T-cell (primary cell): ENCODE measurements around the gene ITGA7. TPM values are rescaled to one million over a fixed set of nuclear protein-coding genes. Genes with fewer than 3 reads are reported as not detected.

Experiments used
- ATAC-seq, 4 experiments: fragments of 200-7000 bp in 3 of 4; fragments of 150-1000 bp in 1 of 4; cut with Tn5 transposase; replicated peaks in 1 of 4; 1 replicate in 3 of 4; 2 replicates in 1 of 4; pipeline ENCODE4 v1.10.0; 2021; ENCODE audit warnings: moderate library complexity in 3 of 4, mild to moderate bottlenecking in 2 of 4, moderate number of reproducible peaks in 1 of 4
- CTCF ChIA-PET, 2 donors: fragments of 300-600 bp; sonication (Branson Sonifier 250); formaldehyde crosslinking; loops; one replicate each; lab custom pipeline; 2022; ENCODE audit warnings: antibody characterized with exemption in 2 of 2; lab: Charles Lee
- POLR2A ChIA-PET, 2 donors: fragments of 300-600 bp; sonication (Branson Sonifier 250); formaldehyde crosslinking; loops; one replicate each; lab custom pipeline; 2022; ENCODE audit warnings: antibody characterized with exemption in 2 of 2; lab: Charles Lee
- DNase-seq, 35 experiments: peaks; one replicate each; pipeline versions ENCODE4 v3.0.0 to v3.0.0-alpha.2; 2013 to 2023
- H3K27ac ChIP-seq: one replicate; pipeline ENCODE4 v1.5.1; 2013; ENCODE audit warnings: low read length
- H3K27me3 ChIP-seq, 2 experiments: replicated peaks in 1 of 2; 1 replicate in 1 of 2; 2 replicates in 1 of 2; pipeline versions ENCODE4 v1.6.1 to v1.7.0; 2013; ENCODE audit warnings: low read length in 1 of 2, mixed read lengths in 1 of 2; ENCODE audit not compliant: control insufficient read depth in 2 of 2, insufficient read depth in 2 of 2; ENCODE audit errors: extremely low read depth in 1 of 2
- H3K36me3 ChIP-seq, 2 donors: 1 replicate in 1 of 2; 2 replicates in 1 of 2; pipeline versions ENCODE4 v1.6.1 to v1.7.0; 2013; ENCODE audit warnings: low read length in 1 of 2; ENCODE audit not compliant: control insufficient read depth in 2 of 2, insufficient read depth in 1 of 2; ENCODE audit errors: extremely low read depth in 1 of 2
- H3K4me1 ChIP-seq, 2 experiments: 1 replicate in 1 of 2; 2 replicates in 1 of 2; pipeline versions ENCODE4 v1.6.1 to v1.7.0; 2013; ENCODE audit warnings: low read length in 2 of 2, mixed read lengths in 1 of 2; ENCODE audit not compliant: insufficient read depth in 2 of 2, control insufficient read depth in 1 of 2; ENCODE audit errors: extremely low read depth in 1 of 2
- H3K4me3 ChIP-seq, 2 donors: 1 replicate in 1 of 2; 2 replicates in 1 of 2; pipeline versions ENCODE4 v1.5.1 to v1.7.0; 2013; ENCODE audit warnings: mild to moderate bottlenecking in 2 of 2, low read length in 1 of 2, moderate library complexity in 1 of 2; ENCODE audit not compliant: control insufficient read depth in 1 of 2; ENCODE audit errors: extremely low read depth in 1 of 2
- H3K9me3 ChIP-seq: 2 replicates; pipeline ENCODE4 v1.7.0; 2013
- H3K27ac Mint-ChIP-seq, 2 donors: one replicate each; pipeline ENCODE4 v1.8.0; 2020 to 2021; ENCODE audit warnings: mild to moderate bottlenecking in 2 of 2, mixed read lengths in 2 of 2
- H3K27me3 Mint-ChIP-seq, 2 donors: one replicate each; pipeline ENCODE4 v1.8.0; 2021 to 2022; ENCODE audit warnings: mixed read lengths in 2 of 2
- H3K36me3 Mint-ChIP-seq: one replicate; pipeline ENCODE4 v1.8.0; 2021; ENCODE audit warnings: mixed read lengths
- H3K4me1 Mint-ChIP-seq, 3 donors: one replicate each; pipeline ENCODE4 v1.8.0; 2020 to 2022; ENCODE audit warnings: mixed read lengths in 3 of 3, mild to moderate bottlenecking in 1 of 3
- H3K4me3 Mint-ChIP-seq, 3 donors: one replicate each; pipeline ENCODE4 v1.8.0; 2020 to 2022; ENCODE audit warnings: mild to moderate bottlenecking in 3 of 3, mixed read lengths in 3 of 3, moderate library complexity in 3 of 3
- H3K9me3 Mint-ChIP-seq, 3 donors: one replicate each; pipeline ENCODE4 v1.8.0; 2020 to 2022; ENCODE audit warnings: mixed read lengths in 3 of 3
- WGBS: methylation state at CpG from one replicate; pipeline ENCODE4 v1.1.5; 2013; ENCODE audit warnings: missing lambda C conversion rate; ENCODE audit not compliant: insufficient coverage; 5-methylcytosine and 5-hydroxymethylcytosine counted together
- total RNA-seq, 35 experiments: library from RNA in 6 of 35; stranded (reverse) in 6 of 35; fragments of 120-200 nt in 1 of 35; gene quantifications; one replicate each; pipeline versions ENCODE4 v1.2.1 to v1.2.4 and lab custom pipeline; 2013 to 2026

The ITGA7 gene
- total RNA-seq, 5 donors from 2014 or later (not counting 1 experiment from before 2014, with no cell fraction given) = 2.6 to 4.6 (median 3.1) TPM

- Histone ChIP-seq H3K27me3 (peaks cover 0 to 3% of the 10 kb centered on the region in 2 experiments), H3K4me3 (no peak overlapping the region), H3K27ac (no peak overlapping the region), H3K9me3 (no peaks in the 10 kb centered on the region), H3K36me3 (no peaks in the 10 kb centered on the region), H3K4me1 (peaks cover 0 to 14% of the 10 kb centered on the region in 2 experiments)
- ChIA-PET POLR2A (no interaction called here), CTCF (no interaction called here)
- peaks cover 0 to 10% of the 10 kb centered on the region in 2 donors for H3K27me3 Mint-ChIP-seq
- DNase-seq (peak in 22 of 35 experiments; percentile 4 to 45 (median 16)), ATAC-seq (peak; percentile 63 to 90 (median 86))
- H3K27ac Mint-ChIP-seq = peak overlapping the region; percentile 41 to 74
- 66% methylated on average over 7 of the region's 15 CpGs for WGBS
- H3K4me3 Mint-ChIP-seq = peak overlapping the region in 1 of 3 donors; percentile 15
- peaks cover 14 to 20% (median 20%) of the 10 kb centered on the region in 3 donors for H3K4me1 Mint-ChIP-seq
- no peaks in the 10 kb centered on the region for H3K9me3 Mint-ChIP-seq
- no peaks in the 10 kb centered on the region for H3K36me3 Mint-ChIP-seq
Observed at GRCh38 chr12:55637467-55637866, 70.2 kb downstream of the ITGA7 start.

GRCh38 chr12:55636853-55637252 lies 70.9 kb downstream of the ITGA7 start, which contains the start of gene OR10P1:
TSS of gene OR10P1 (plus strand) at chr12:55636892. CDS start at chr12:55636892, 0 bp downstream.
- Mint-ChIP-seq H3K4me3 (peak within 1 kb of the TSS in 1 of 3 donors; percentile 15), H3K36me3 (no peaks in the 10 kb centered on the region), H3K27ac (peak within 1 kb of the TSS; percentile 41 to 74), H3K4me1 (peaks cover 10 to 14% (median 14%) of the 10 kb centered on the region in 3 donors), H3K27me3 (peaks cover 2 to 10% of the 10 kb centered on the region in 2 donors), H3K9me3 (no peaks in the 10 kb centered on the region)
- WGBS = 83% methylated on average over 6 of the region's 6 CpGs
- H3K9me3 ChIP-seq = no peaks in the 10 kb centered on the region
- H3K36me3 ChIP-seq = no peaks in the 10 kb centered on the region
- H3K27me3 ChIP-seq = peaks cover 0 to 3% of the 10 kb centered on the region in 2 experiments
- CTCF ChIA-PET = no interaction called here
- H3K4me3 ChIP-seq = no peak within 1 kb of the TSS
- H3K27ac ChIP-seq = no peak within 1 kb of the TSS
- POLR2A ChIA-PET = no interaction called here
- H3K4me1 ChIP-seq = peaks cover 0 to 13% of the 10 kb centered on the region in 2 experiments
- ATAC-seq (no peak), DNase-seq (no peak)

DNA sequence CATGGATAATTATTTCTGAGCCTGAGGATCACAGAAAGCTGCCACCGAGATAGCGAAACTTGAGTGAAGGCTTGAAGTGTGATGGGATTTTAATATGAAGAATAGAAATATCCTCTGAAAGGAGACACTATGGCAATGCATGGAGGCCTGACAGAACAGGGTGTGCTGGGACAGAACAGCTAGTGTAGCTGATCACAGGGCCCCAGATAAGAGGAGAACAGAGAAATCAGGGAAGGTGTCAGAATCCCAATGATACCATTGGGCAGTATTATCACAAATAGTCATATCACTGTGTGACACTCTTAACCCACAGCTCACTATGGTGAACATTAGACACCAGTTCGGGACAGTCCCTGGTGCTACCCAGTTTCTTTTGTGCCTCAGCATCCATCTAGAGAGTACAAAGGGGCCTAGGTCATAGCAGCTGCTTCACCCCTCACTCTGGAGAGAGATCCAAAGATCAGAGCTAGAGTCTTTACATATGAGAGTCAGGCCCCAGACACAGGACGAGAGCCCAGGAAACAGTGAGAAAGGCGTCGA lies 71.5 kb downstream of the ITGA7 start:
- CTCF ChIA-PET = interaction anchor here in 1 of 2 donors (0.7 kb wide), 1 partner anchor 20 kb away, joined by 4 read pairs; no protein-coding TSS in a partner anchor
- H3K27ac Mint-ChIP-seq = peak overlapping the region in 1 of 2 donors; percentile 29
- H3K27me3 Mint-ChIP-seq = peaks cover 3 to 10% of the 10 kb centered on the region in 2 donors

More for the DNA sequence above, 71.5 kb downstream of the ITGA7 start:
- H3K9me3 ChIP-seq = no peaks in the 10 kb centered on the region
- Mint-ChIP-seq H3K4me3 (no peak overlapping the region), H3K9me3 (no peaks in the 10 kb centered on the region), H3K4me1 (peaks cover 10 to 13% (median 10%) of the 10 kb centered on the region in 3 donors), H3K36me3 (no peaks in the 10 kb centered on the region)
- WGBS = 84% methylated on average over 5 of the region's 6 CpGs
- POLR2A ChIA-PET = no interaction called here
- H3K36me3 ChIP-seq = no peaks in the 10 kb centered on the region
- ATAC-seq (no peak), DNase-seq (no peak)
- peaks cover 0 to 3% of the 10 kb centered on the region in 2 experiments for H3K27me3 ChIP-seq
- H3K4me1 ChIP-seq = peaks cover 0 to 13% of the 10 kb centered on the region in 2 experiments
- no peak overlapping the region for H3K27ac ChIP-seq
- no peak overlapping the region for H3K4me3 ChIP-seq

Other genes starting within 250 kb of the ITGA7 start
- not detected for gene OR6C70, start 237.8 kb downstream of the ITGA7 start, total RNA-seq
- gene OR6C68, start 215.5 kb downstream of the ITGA7 start, total RNA-seq = not detected
- not detected for gene OR6C4, start 158.3 kb downstream of the ITGA7 start, total RNA-seq
- gene OR2AP1, start 135.4 kb downstream of the ITGA7 start, total RNA-seq = under 1 TPM in 1 of 5 donors, not detected in 4; 0.55 TPM
- gene OR10P1, start 71.0 kb downstream of the ITGA7 start, total RNA-seq = not detected
- 10 to 100 TPM; 49.4 to 76.6 (median 72.7) TPM for gene BLOC1S1, start 8.1 kb upstream of the ITGA7 start, total RNA-seq
- 10 to 100 TPM; 13.0 to 29.1 (median 22.4) TPM for gene RDH5, start 12.5 kb upstream of the ITGA7 start, total RNA-seq
- 10 to 100 TPM; 41.3 to 88.2 (median 73.5) TPM for gene CD63, start 21.1 kb upstream of the ITGA7 start, total RNA-seq
- gene GDF11, start 35.2 kb upstream of the ITGA7 start, total RNA-seq = 10 to 100 TPM in 4 of 5 donors, 1 to 10 TPM in 1; 7.5 to 12.9 (median 11.5) TPM
- gene SARNP, start 109.8 kb upstream of the ITGA7 start, total RNA-seq = 10 to 100 TPM; 36.9 to 50.3 (median 46.8) TPM
- 10 to 100 TPM; 19.0 to 46.8 (median 41.6) TPM for gene ORMDL2, start 110.1 kb upstream of the ITGA7 start, total RNA-seq
- gene DNAJC14, start 121.7 kb upstream of the ITGA7 start, total RNA-seq = 10 to 100 TPM; 21.5 to 34.5 (median 30.7) TPM
- not detected for gene MMP19, start 135.0 kb upstream of the ITGA7 start, total RNA-seq
- gene PYM1, start 220.0 kb upstream of the ITGA7 start, total RNA-seq = 10 to 100 TPM; 21.7 to 40.9 (median 30.7) TPM
- gene DGKA, start 223.3 kb upstream of the ITGA7 start, total RNA-seq = 1,000 to 10,000 TPM in 4 of 5 donors, 100 to 1,000 TPM in 1; 896 to 1,314 (median 1,231) TPM